Mucosa of rectum (tissue), 2 donors: Measurements from ENCODE around the gene RIPPLY1.

Experiments
- H3K27ac ChIP-seq, 2 donors: one replicate each; pipeline ENCODE4 v1.7.0; 2013; ENCODE audit warnings: inconsistent platforms in 2 of 2, low read depth in 2 of 2, low read length in 2 of 2
- H3K27me3 ChIP-seq, 2 donors: one replicate each; pipeline ENCODE4 v1.7.0; 2013; ENCODE audit warnings: low read length in 2 of 2; ENCODE audit not compliant: control insufficient read depth in 2 of 2, insufficient read depth in 2 of 2
- H3K36me3 ChIP-seq, 2 donors: one replicate each; pipeline ENCODE4 v1.7.0; 2013; ENCODE audit warnings: low read length in 2 of 2; ENCODE audit not compliant: control insufficient read depth in 2 of 2, insufficient read depth in 2 of 2
- H3K4me1 ChIP-seq, 2 donors: one replicate each; pipeline ENCODE4 v1.7.0; 2013; ENCODE audit warnings: low read length in 2 of 2, mild to moderate bottlenecking in 1 of 2; ENCODE audit not compliant: control insufficient read depth in 2 of 2, insufficient read depth in 2 of 2
- H3K4me3 ChIP-seq, 2 donors: one replicate each; pipeline ENCODE4 v1.7.0; 2013; ENCODE audit warnings: low read length in 2 of 2
- H3K9ac ChIP-seq, 2 donors: one replicate each; pipeline ENCODE4 v1.7.0; 2013; ENCODE audit warnings: low read length in 2 of 2, low read depth in 1 of 2, mild to moderate bottlenecking in 1 of 2
- H3K9me3 ChIP-seq, 2 donors: one replicate each; pipeline ENCODE4 v1.7.0; 2013; ENCODE audit warnings: low read length in 2 of 2; ENCODE audit not compliant: control insufficient read depth in 2 of 2
- donor health status: healthy.
- donor health status: Normal muscosa, but diverticular disease.

RIPPLY1 gene

GRCh38 chrX:106935175-106935574 lies 32.0 kb upstream of the RIPPLY1 start:
- Histone ChIP-seq H3K9me3 (no peaks in the 10 kb centered on the region), H3K36me3 (no peaks in the 10 kb centered on the region), H3K9ac (no peak overlapping the region), H3K4me1 (peaks cover 0 to 2% of the 10 kb centered on the region in 2 donors), H3K27ac (no peak overlapping the region), H3K27me3 (no peaks in the 10 kb centered on the region), H3K4me3 (no peak overlapping the region)

- H3K9ac ChIP-seq: no peak overlapping the region
- no peaks in the 10 kb centered on the region for H3K36me3 ChIP-seq
- no peaks in the 10 kb centered on the region for H3K4me1 ChIP-seq
- no peaks in the 10 kb centered on the region for H3K9me3 ChIP-seq
- no peaks in the 10 kb centered on the region for H3K27me3 ChIP-seq
- no peak overlapping the region for H3K27ac ChIP-seq
- no peak overlapping the region for H3K4me3 ChIP-seq
Measured at GRCh38 chrX:106933538-106933961, 30.4 kb upstream of the RIPPLY1 start.

- Histone ChIP-seq H3K27me3 (no peaks in the 10 kb centered on the region), H3K4me1 (no peaks in the 10 kb centered on the region), H3K9ac (no peak overlapping the region), H3K27ac (no peak overlapping the region), H3K4me3 (no peak overlapping the region), H3K9me3 (no peaks in the 10 kb centered on the region), H3K36me3 (no peaks in the 10 kb centered on the region)
Measured at GRCh38 chrX:106932960-106933537, 29.9 kb upstream of the RIPPLY1 start.

- no peaks in the 10 kb centered on the region for H3K4me1 ChIP-seq
Measured at GRCh38 chrX:106932492-106932923, 29.4 kb upstream of the RIPPLY1 start.

GRCh38 chrX:106931831-106932491 lies 28.8 kb upstream of the RIPPLY1 start:
- H3K36me3 ChIP-seq: no peaks in the 10 kb centered on the region
- no peak overlapping the region for H3K27ac ChIP-seq
- no peak overlapping the region for H3K4me3 ChIP-seq
- H3K9ac ChIP-seq: no peak overlapping the region
- H3K27me3 ChIP-seq: no peaks in the 10 kb centered on the region
- no peaks in the 10 kb centered on the region for H3K4me1 ChIP-seq
- no peaks in the 10 kb centered on the region for H3K9me3 ChIP-seq

More at GRCh38 chrX:106932492-106932923, 29.4 kb upstream of the RIPPLY1 start:
- no peak overlapping the region for H3K9ac ChIP-seq
- no peaks in the 10 kb centered on the region for H3K36me3 ChIP-seq
- no peak overlapping the region for H3K27ac ChIP-seq
- no peaks in the 10 kb centered on the region for H3K27me3 ChIP-seq
- no peak overlapping the region for H3K4me3 ChIP-seq
- no peaks in the 10 kb centered on the region for H3K9me3 ChIP-seq

GRCh38 chrX:106928227-106928626 lies 25.1 kb upstream of the RIPPLY1 start:
- Histone ChIP-seq H3K4me3 (no peak overlapping the region), H3K27ac (no peak overlapping the region), H3K4me1 (no peaks in the 10 kb centered on the region), H3K27me3 (no peaks in the 10 kb centered on the region), H3K9ac (no peak overlapping the region), H3K9me3 (no peaks in the 10 kb centered on the region), H3K36me3 (no peaks in the 10 kb centered on the region)

GRCh38 chrX:106927700-106928099 lies 24.6 kb upstream of the RIPPLY1 start:
- Histone ChIP-seq H3K27ac (no peak overlapping the region), H3K9me3 (no peaks in the 10 kb centered on the region), H3K27me3 (no peaks in the 10 kb centered on the region), H3K4me3 (no peak overlapping the region), H3K36me3 (no peaks in the 10 kb centered on the region), H3K4me1 (no peaks in the 10 kb centered on the region), H3K9ac (no peak overlapping the region)

- no peak overlapping the region for H3K9ac ChIP-seq
- H3K27me3 ChIP-seq: no peaks in the 10 kb centered on the region
- no peaks in the 10 kb centered on the region for H3K4me1 ChIP-seq
- no peaks in the 10 kb centered on the region for H3K9me3 ChIP-seq
- H3K4me3 ChIP-seq: no peak overlapping the region
- no peak overlapping the region for H3K27ac ChIP-seq
- no peaks in the 10 kb centered on the region for H3K36me3 ChIP-seq
Measured at GRCh38 chrX:106927023-106927422, 23.9 kb upstream of the RIPPLY1 start.

GRCh38 chrX:106921637-106922036 lies 18.5 kb upstream of the RIPPLY1 start:
- Histone ChIP-seq H3K27ac (no peak overlapping the region), H3K4me3 (no peak overlapping the region), H3K9me3 (no peaks in the 10 kb centered on the region), H3K27me3 (peaks cover 0 to 3% of the 10 kb centered on the region in 2 donors), H3K4me1 (no peaks in the 10 kb centered on the region), H3K9ac (no peak overlapping the region), H3K36me3 (no peaks in the 10 kb centered on the region)

GRCh38 chrX:106919932-106920452 lies 16.9 kb upstream of the RIPPLY1 start, which contains the start of gene CLDN2:
Gene CLDN2, plus strand, starts transcription at chrX:106920402. Its CDS starts 7,827 bp downstream, at chrX:106928229.
- H3K4me3 ChIP-seq: no peak within 1 kb of the TSS
- H3K9me3 ChIP-seq: no peaks in the 10 kb centered on the region
- no peak within 1 kb of the TSS for H3K27ac ChIP-seq
- H3K27me3 ChIP-seq: peaks cover 0 to 3% of the 10 kb centered on the region in 2 donors
- no peaks in the 10 kb centered on the region for H3K36me3 ChIP-seq
- H3K4me1 ChIP-seq: no peaks in the 10 kb centered on the region
- H3K9ac ChIP-seq: no peak within 1 kb of the TSS
